Hematopoietic multipotent progenitor cell (in vitro differentiated cells): ENCODE results near the gene TBX1. TPM values are rescaled to one million over a fixed set of nuclear protein-coding genes. Genes with fewer than 3 reads are reported as not detected.

Experiments used
- DNase-seq, 3 donors: peaks; one replicate each; pipeline ENCODE4 v3.0.0-alpha.2; 2011 to 2015; ENCODE audit warnings: low read depth in 2 of 3, low spot score in 2 of 3
- total RNA-seq: library from RNA; depleted of rRNA; stranded (reverse); fragments of >200 nt; gene quantifications from one replicate; pipeline ENCODE4 v1.2.3, GENCODE V29; 2012

TBX1 gene
- total RNA-seq, 1 donor, result not detected

GRCh38 chr22:19737846-19738663 lies 22.5 kb upstream of the TBX1 start:
- no peak for DNase-seq

- DNase-seq, result no peak
Observed at GRCh38 chr22:19738664-19739447, 21.7 kb upstream of the TBX1 start.

GRCh38 chr22:19739448-19739895 lies 21.1 kb upstream of the TBX1 start:
- DNase-seq, result no peak

GRCh38 chr22:19739911-19740449 lies 20.6 kb upstream of the TBX1 start:
- no peak for DNase-seq

- no peak for DNase-seq
Observed at GRCh38 chr22:19740586-19740985, 20.0 kb upstream of the TBX1 start.

GRCh38 chr22:19741053-19741452 lies 19.5 kb upstream of the TBX1 start:
- DNase-seq, result no peak

- DNase-seq, result no peak
Observed at GRCh38 chr22:19742160-19743066, 18.2 kb upstream of the TBX1 start.

GRCh38 chr22:19743081-19743480 lies 17.5 kb upstream of the TBX1 start:
- no peak for DNase-seq

- no peak for DNase-seq
Observed at GRCh38 chr22:19743651-19744050, 16.9 kb upstream of the TBX1 start.

- DNase-seq, result no peak
Observed at GRCh38 chr22:19744350-19745006, 16.1 kb upstream of the TBX1 start.

GRCh38 chr22:19745155-19746101 lies 15.2 kb upstream of the TBX1 start:
- no peak for DNase-seq

GRCh38 chr22:19746726-19747125 lies 13.9 kb upstream of the TBX1 start:
- DNase-seq, result no peak

GRCh38 chr22:19747551-19747950 lies 13.0 kb upstream of the TBX1 start:
- DNase-seq, result no peak

- DNase-seq, result no peak
Observed at GRCh38 chr22:19748139-19748538, 12.4 kb upstream of the TBX1 start.

- DNase-seq, result no peak
Observed at GRCh38 chr22:19748991-19749664, 11.4 kb upstream of the TBX1 start.

- no peak for DNase-seq
Observed at GRCh38 chr22:19749876-19750275, 10.7 kb upstream of the TBX1 start.

- no peak for DNase-seq
Observed at GRCh38 chr22:19750507-19751490, 9.8 kb upstream of the TBX1 start.
